PC-9 (cell line): ENCODE results near the gene NET1. TPM values are rescaled to one million over a fixed set of nuclear protein-coding genes. Genes with fewer than 3 reads are reported as not detected.

ENCODE experiments used
- Bru-seq: library from RNA; stranded (reverse); fragments of 400-500 nt; gene quantifications from one replicate; lab custom pipeline; 2021; lab: Mats Ljungman, UMichigan
- BruChase-seq, 2 experiments: library from RNA; stranded (reverse); fragments of 400-500 nt; gene quantifications; one replicate each; lab custom pipeline; 2021; lab: Mats Ljungman, UMichigan
- BruUV-seq: library from RNA; stranded (reverse); fragments of 400-500 nt; replicated peaks from 2 replicates; lab custom pipeline; 2021; lab: Mats Ljungman, UMichigan
- CTCF ChIA-PET: fragments of 300-600 bp; sonication (Branson Sonifier 250); formaldehyde crosslinking; loops from one replicate; lab custom pipeline; 2022; ENCODE audit warnings: antibody characterized with exemption; lab: Charles Lee
- POLR2A ChIA-PET: fragments of 300-600 bp; sonication (Branson Sonifier 250); formaldehyde crosslinking; loops from one replicate; lab custom pipeline; 2022; ENCODE audit warnings: antibody characterized with exemption; ENCODE audit not compliant: unreplicated experiment; lab: Charles Lee
- DNase-seq, 2 experiments: peaks; one replicate each; pipeline versions ENCODE4 v3.0.0 to v3.0.0-alpha.2; 2015 to 2022; ENCODE audit warnings: mixed read lengths in 1 of 2
- H2AFZ ChIP-seq: fragments of 200-600 bp; sonication (generic); 2 replicates; pipeline ENCODE4 v1.8.1; 2017; ENCODE audit warnings: antibody characterized with exemption
- H3F3A ChIP-seq: fragments of 200-600 bp; sonication (generic); 2 replicates; pipeline ENCODE4 v1.8.1; 2017; ENCODE audit warnings: antibody characterized with exemption, mild to moderate bottlenecking, low read depth; ENCODE audit not compliant: insufficient read depth
- H3K27ac ChIP-seq: fragments of 200-600 bp; sonication (generic); 2 replicates; pipeline ENCODE4 v1.6.1; 2016; ENCODE audit warnings: mixed run types
- H3K27me3 ChIP-seq: fragments of 200-600 bp; sonication (generic); 2 replicates; pipeline ENCODE4 v1.6.1; 2016; ENCODE audit warnings: low read depth, mixed run types; ENCODE audit not compliant: insufficient read depth
- H3K36me3 ChIP-seq: fragments of 200-600 bp; sonication (generic); 2 replicates; pipeline ENCODE4 v1.6.1; 2016; ENCODE audit warnings: low read depth, mixed run types
- H3K4me1 ChIP-seq: fragments of 200-600 bp; sonication (generic); replicated peaks from 2 replicates; pipeline ENCODE4 v1.6.1; 2016; ENCODE audit warnings: mixed run types; ENCODE audit not compliant: insufficient read depth
- H3K4me2 ChIP-seq: fragments of 200-600 bp; sonication (generic); 2 replicates; pipeline ENCODE4 v1.6.1; 2017; ENCODE audit warnings: mixed run types
- H3K4me3 ChIP-seq: fragments of 200-600 bp; sonication (generic); 2 replicates; pipeline ENCODE4 v1.6.1; 2016; ENCODE audit warnings: mixed run types
- H3K79me2 ChIP-seq: fragments of 200-600 bp; sonication (generic); 2 replicates; pipeline ENCODE4 v1.6.1; 2017; ENCODE audit warnings: low read depth, mixed run types
- H3K9me2 ChIP-seq: fragments of 200-600 bp; sonication (generic); 2 replicates; pipeline ENCODE4 v1.8.1; 2017; ENCODE audit warnings: mild to moderate bottlenecking; ENCODE audit not compliant: insufficient read depth
- H3K9me3 ChIP-seq: fragments of 200-600 bp; sonication (generic); 2 replicates; pipeline ENCODE4 v1.8.1; 2016; ENCODE audit warnings: low read depth; ENCODE audit not compliant: insufficient read depth
- H4K20me1 ChIP-seq: fragments of 200-600 bp; sonication (generic); 2 replicates; pipeline ENCODE4 v1.8.1; 2017; ENCODE audit not compliant: insufficient read depth
- EZH2 ChIP-seq: fragments of 200-600 bp; sonication (generic); IDR thresholded peaks from 2 replicates; pipeline ENCODE4 v1.8.0; 2017; ENCODE audit warnings: antibody characterized with exemption, low read depth
- intact Hi-C: fragments of 100-400 bp; cut with micrococcal nuclease; formaldehyde crosslinking; loops from one replicate; pipeline ENCODE4 v1.10.0; 2022; ENCODE audit not compliant: unreplicated experiment
- long read RNA-seq: library from polyadenylated mRNA; stranded (forward); transcript quantifications from one replicate; pipeline ENCODE4 v2.0.0, GENCODE V29; 2022
- total RNA-seq: library from RNA; stranded (reverse); gene quantifications from 2 replicates; pipeline ENCODE4 v1.2.3, GENCODE V29; 2021
- TF ChIP-seq, protein P1 (sequence below): fragments of 200-600 bp; sonication (generic); conservative IDR thresholded peaks from 2 replicates; pipeline ENCODE4 v1.6.1; 2017; ENCODE audit warnings: mixed run types, antibody characterized with exemption, mild to moderate bottlenecking, moderate library complexity

The NET1 gene, protein sequence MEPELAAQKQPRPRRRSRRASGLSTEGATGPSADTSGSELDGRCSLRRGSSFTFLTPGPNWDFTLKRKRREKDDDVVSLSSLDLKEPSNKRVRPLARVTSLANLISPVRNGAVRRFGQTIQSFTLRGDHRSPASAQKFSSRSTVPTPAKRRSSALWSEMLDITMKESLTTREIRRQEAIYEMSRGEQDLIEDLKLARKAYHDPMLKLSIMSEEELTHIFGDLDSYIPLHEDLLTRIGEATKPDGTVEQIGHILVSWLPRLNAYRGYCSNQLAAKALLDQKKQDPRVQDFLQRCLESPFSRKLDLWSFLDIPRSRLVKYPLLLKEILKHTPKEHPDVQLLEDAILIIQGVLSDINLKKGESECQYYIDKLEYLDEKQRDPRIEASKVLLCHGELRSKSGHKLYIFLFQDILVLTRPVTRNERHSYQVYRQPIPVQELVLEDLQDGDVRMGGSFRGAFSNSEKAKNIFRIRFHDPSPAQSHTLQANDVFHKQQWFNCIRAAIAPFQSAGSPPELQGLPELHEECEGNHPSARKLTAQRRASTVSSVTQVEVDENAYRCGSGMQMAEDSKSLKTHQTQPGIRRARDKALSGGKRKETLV
- total RNA-seq, result 150 and 161 TPM in 2 replicates
- Bru-seq, nascent RNA, result percentile 96 among the genes with signal in this experiment
- percentile 95 among the genes with signal in this experiment for BruChase-seq, experiment 1, labeled RNA remaining after a 2-hour chase
- percentile 92 among the genes with signal in this experiment for BruChase-seq, experiment 2, labeled RNA remaining after a 6-hour chase
- long read RNA-seq, transcript NET1-201 (12 exons, 3,402 nt), result minor isoform, 20 of 136 reads
- long read RNA-seq, transcript NET1-202 (10 exons, 3,253 nt), result major isoform, 62 of 136 reads
- long read RNA-seq, partial matches to known transcripts, result 47 of 136 reads
- long read RNA-seq, other reads (novel, unspliced or antisense), result 7 of 136 reads

DNA sequence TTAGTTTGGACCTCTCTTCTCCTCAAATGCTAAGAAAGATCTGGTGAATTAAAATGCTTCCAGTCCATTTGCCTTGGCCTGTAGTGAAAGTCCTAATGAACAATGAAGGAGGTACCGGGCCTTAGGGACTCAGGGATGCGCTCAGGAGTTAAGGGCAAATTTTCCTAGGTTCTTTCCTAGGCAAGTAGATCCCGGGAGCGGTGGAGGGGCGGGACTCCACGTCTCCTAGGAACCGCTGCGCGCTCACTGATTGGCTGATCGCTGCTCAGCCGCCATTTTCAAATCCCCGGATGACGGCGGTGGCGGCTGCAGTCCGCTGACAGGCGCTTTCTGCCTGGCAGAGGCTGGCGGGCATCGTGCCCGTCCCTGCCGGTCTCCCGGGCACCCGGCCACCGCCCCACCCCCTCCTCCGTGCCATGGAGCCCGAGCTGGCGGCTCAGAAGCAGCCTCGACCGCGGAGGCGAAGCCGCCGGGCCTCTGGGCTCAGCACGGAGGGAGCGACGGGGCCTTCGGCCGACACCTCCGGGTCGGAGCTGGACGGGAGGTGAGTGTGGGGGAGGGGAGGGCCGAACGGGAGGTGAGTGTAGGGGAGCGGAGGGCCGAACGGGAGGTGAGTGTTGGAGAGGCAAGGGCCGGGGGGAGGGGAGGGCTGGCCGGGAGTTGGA, at the start of gene NET1:
Gene NET1, plus strand, starts transcription at position 281 of the 665 bp plus-strand sequence. Its CDS starts 136 bp downstream, at position 417.
- intact Hi-C loops, result no loop called here
- Histone ChIP-seq H3K9me3 (peaks cover 6% of the 10 kb centered on the region; the same call in 1 of the 2 replicates), H3K4me1 (peaks cover 18% of the 10 kb centered on the region), H3K27me3 (no peaks in the 10 kb centered on the region), H3K27ac (peak within 1 kb of the TSS; percentile 81), H4K20me1 (no peaks in the 10 kb centered on the region), H3F3A (no peaks in the 10 kb centered on the region; the same call in 1 of the 2 replicates), H3K9me2 (no peaks in the 10 kb centered on the region), H3K36me3 (0 out of 2 replicates have a peak, but pooled peaks cover 7% of the 10 kb centered on the region), H3K4me2 (peak within 1 kb of the TSS; percentile 98), H2AFZ (peak within 1 kb of the TSS; percentile 77), H3K79me2 (peaks cover 45% of the 10 kb centered on the region), H3K4me3 (peak within 1 kb of the TSS; percentile 81)
- POLR2A ChIA-PET, result interaction anchor here (0.6 kb wide), 1 partner anchor 120 kb away, joined by 3 read pairs; no protein-coding TSS in a partner anchor
- peak; percentile 70 to 93 for DNase-seq
- BruUV-seq, result no TSS peak
- CTCF ChIA-PET, result no interaction called here
- TF ChIP-seq, protein P1, sequence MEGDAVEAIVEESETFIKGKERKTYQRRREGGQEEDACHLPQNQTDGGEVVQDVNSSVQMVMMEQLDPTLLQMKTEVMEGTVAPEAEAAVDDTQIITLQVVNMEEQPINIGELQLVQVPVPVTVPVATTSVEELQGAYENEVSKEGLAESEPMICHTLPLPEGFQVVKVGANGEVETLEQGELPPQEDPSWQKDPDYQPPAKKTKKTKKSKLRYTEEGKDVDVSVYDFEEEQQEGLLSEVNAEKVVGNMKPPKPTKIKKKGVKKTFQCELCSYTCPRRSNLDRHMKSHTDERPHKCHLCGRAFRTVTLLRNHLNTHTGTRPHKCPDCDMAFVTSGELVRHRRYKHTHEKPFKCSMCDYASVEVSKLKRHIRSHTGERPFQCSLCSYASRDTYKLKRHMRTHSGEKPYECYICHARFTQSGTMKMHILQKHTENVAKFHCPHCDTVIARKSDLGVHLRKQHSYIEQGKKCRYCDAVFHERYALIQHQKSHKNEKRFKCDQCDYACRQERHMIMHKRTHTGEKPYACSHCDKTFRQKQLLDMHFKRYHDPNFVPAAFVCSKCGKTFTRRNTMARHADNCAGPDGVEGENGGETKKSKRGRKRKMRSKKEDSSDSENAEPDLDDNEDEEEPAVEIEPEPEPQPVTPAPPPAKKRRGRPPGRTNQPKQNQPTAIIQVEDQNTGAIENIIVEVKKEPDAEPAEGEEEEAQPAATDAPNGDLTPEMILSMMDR, result no peak
- no peak for TF ChIP-seq EZH2

DNA sequence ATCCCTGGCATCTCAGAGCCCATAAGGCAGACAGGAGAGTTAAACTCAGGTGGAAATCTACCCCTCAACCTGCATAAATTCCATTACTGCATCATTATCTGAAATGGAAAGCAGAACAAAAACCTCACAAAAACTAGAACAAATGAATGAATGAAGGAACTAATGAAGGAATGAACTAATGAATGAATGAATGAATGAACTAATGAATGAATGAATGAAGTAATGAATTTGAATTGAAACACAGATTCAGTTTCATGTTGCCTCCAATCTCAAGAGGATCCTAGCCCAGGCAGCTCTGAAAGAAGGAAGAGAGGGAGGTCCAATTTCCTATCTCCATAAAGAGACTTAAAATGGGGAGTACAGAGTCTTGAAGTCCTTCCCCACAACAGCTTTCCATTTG, 49.5 kb upstream of the NET1 start:
- CTCF ChIA-PET, result no interaction called here
- no TSS peak for BruUV-seq
- no peak overlapping the region for H3K4me2 ChIP-seq
- no peaks in the 10 kb centered on the region for H3K36me3 ChIP-seq
- H3K27me3 ChIP-seq, result no peaks in the 10 kb centered on the region
- H3K4me1 ChIP-seq, result no peaks in the 10 kb centered on the region
- no peaks in the 10 kb centered on the region for H3K79me2 ChIP-seq
- TF ChIP-seq, protein P1, result no peak
- no peak for TF ChIP-seq EZH2
- H3K9me3 ChIP-seq, result no peaks in the 10 kb centered on the region
- H3F3A ChIP-seq, result no peaks in the 10 kb centered on the region
- no peaks in the 10 kb centered on the region for H4K20me1 ChIP-seq
- no peak overlapping the region for H3K27ac ChIP-seq
- H3K9me2 ChIP-seq, result no peaks in the 10 kb centered on the region
- intact Hi-C loops, result no loop called here
- H3K4me3 ChIP-seq, result no peak overlapping the region
- POLR2A ChIA-PET, result no interaction called here
- H2AFZ ChIP-seq, result no peak overlapping the region
- DNase-seq, result no peak

DNA sequence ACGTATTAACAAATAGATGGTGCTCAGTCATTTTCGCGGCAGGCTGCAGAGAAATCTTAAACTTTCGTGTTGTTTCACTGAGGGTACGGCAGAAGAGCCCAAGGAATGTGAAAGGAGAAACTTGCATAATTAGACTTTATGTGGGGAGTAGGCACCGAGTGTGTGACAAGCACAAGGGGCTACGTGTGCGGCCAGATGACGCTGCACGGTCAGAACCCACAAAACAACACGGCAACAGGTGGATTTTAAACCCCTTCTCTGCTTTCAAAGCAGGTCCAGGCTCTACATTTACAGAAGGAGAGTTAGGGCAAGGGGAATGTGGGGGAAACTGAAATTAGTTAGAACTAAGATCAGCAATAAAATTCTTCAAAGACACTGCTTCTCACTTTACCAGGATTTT, 48.0 kb upstream of the NET1 start:
- Histone ChIP-seq H3F3A (no peaks in the 10 kb centered on the region), H3K9me3 (no peaks in the 10 kb centered on the region), H2AFZ (no peak overlapping the region), H3K4me2 (no peak overlapping the region), H3K9me2 (no peaks in the 10 kb centered on the region), H3K4me3 (no peak overlapping the region), H3K4me1 (no peaks in the 10 kb centered on the region), H3K27ac (no peak overlapping the region), H3K79me2 (no peaks in the 10 kb centered on the region), H3K36me3 (no peaks in the 10 kb centered on the region), H3K27me3 (no peaks in the 10 kb centered on the region), H4K20me1 (no peaks in the 10 kb centered on the region)
- TF ChIP-seq, protein P1, result no peak
- TF ChIP-seq EZH2, result no peak
- DNase-seq, result no peak
- intact Hi-C loops, result no loop called here
- ChIA-PET POLR2A (interaction anchor here (0.6 kb wide), 1 partner anchor 193 kb away, joined by 5 read pairs; no protein-coding TSS in a partner anchor), CTCF (no interaction called here)
- BruUV-seq, result no TSS peak
